H9 (cell line): ENCODE results near the gene VOPP1. TPM values are rescaled to one million over a fixed set of nuclear protein-coding genes. Genes with fewer than 3 reads are reported as not detected.

ENCODE experiments used
- DNase-seq: peaks from one replicate; pipeline ENCODE4 v3.0.0-alpha.2; 2017
- H2AFZ ChIP-seq: one replicate; pipeline ENCODE4 v1.6.1; 2013; ENCODE audit warnings: mild to moderate bottlenecking, low read length, control low read depth, moderate library complexity
- H2AK5ac ChIP-seq: 2 replicates; pipeline ENCODE4 v1.6.1; 2013; ENCODE audit warnings: low read length, control low read depth, mixed read lengths; ENCODE audit not compliant: insufficient read length
- H2BK120ac ChIP-seq: one replicate; pipeline ENCODE4 v1.6.1; 2013; ENCODE audit warnings: low read depth, mild to moderate bottlenecking, low read length, control low read depth, inconsistent platforms; ENCODE audit not compliant: poor library complexity, severe bottlenecking
- H2BK12ac ChIP-seq: 2 replicates; pipeline ENCODE4 v1.6.1; 2013; ENCODE audit warnings: low read length, control low read depth, mixed read lengths, low read depth; ENCODE audit not compliant: insufficient read length
- H2BK15ac ChIP-seq: 2 replicates; pipeline ENCODE4 v1.6.1; 2013; ENCODE audit warnings: low read depth, low read length, control low read depth
- H2BK20ac ChIP-seq: one replicate; pipeline ENCODE4 v1.6.1; 2013; ENCODE audit warnings: low read depth, mild to moderate bottlenecking, low read length, control low read depth, inconsistent platforms; ENCODE audit not compliant: poor library complexity, severe bottlenecking
- H2BK5ac ChIP-seq: 2 replicates; pipeline ENCODE4 v1.6.1; 2013; ENCODE audit warnings: low read length, control low read depth, mixed read lengths; ENCODE audit not compliant: insufficient read length
- H3K14ac ChIP-seq: 2 replicates; pipeline ENCODE4 v1.6.1; 2013; ENCODE audit warnings: low read length, control low read depth; ENCODE audit not compliant: insufficient read depth
- H3K18ac ChIP-seq: 2 replicates; pipeline ENCODE4 v1.6.1; 2013; ENCODE audit warnings: low read depth, mild to moderate bottlenecking, mixed read lengths, low read length, control low read depth; ENCODE audit not compliant: insufficient read length
- H3K23ac ChIP-seq: 2 replicates; pipeline ENCODE4 v1.6.1; 2013; ENCODE audit warnings: low read length, control low read depth, mixed read lengths, low read depth; ENCODE audit not compliant: insufficient read length
- H3K23me2 ChIP-seq: 2 replicates; pipeline ENCODE4 v1.6.1; 2013; ENCODE audit warnings: low read depth, mild to moderate bottlenecking, mixed read lengths, low read length, control low read depth; ENCODE audit not compliant: insufficient read length, poor library complexity, severe bottlenecking
- H3K27ac ChIP-seq: 2 replicates; pipeline ENCODE4 v1.5.1; 2013; ENCODE audit warnings: low read length, control low read depth, mixed read lengths, low read depth; ENCODE audit not compliant: insufficient read length
- H3K27me3 ChIP-seq: 2 replicates; pipeline ENCODE4 v1.6.1; 2013; ENCODE audit warnings: low read length, control low read depth, inconsistent platforms; ENCODE audit not compliant: insufficient read depth
- H3K4ac ChIP-seq: 2 replicates; pipeline ENCODE4 v1.6.1; 2013; ENCODE audit warnings: low read depth, mild to moderate bottlenecking, control low read depth, inconsistent platforms, low read length, moderate library complexity
- H3K4me1 ChIP-seq: 2 replicates; pipeline ENCODE4 v1.6.1; 2013; ENCODE audit warnings: low read length, control low read depth, inconsistent platforms; ENCODE audit not compliant: insufficient read depth
- H3K4me2 ChIP-seq: 2 replicates; pipeline ENCODE4 v1.6.1; 2013; ENCODE audit warnings: low read length, control low read depth, mixed read lengths; ENCODE audit not compliant: insufficient read length, insufficient read depth
- H3K56ac ChIP-seq: 2 replicates; pipeline ENCODE4 v1.6.1; 2013; ENCODE audit warnings: low read depth, mild to moderate bottlenecking, mixed read lengths, low read length, control low read depth; ENCODE audit not compliant: insufficient read length
- H3K79me1 ChIP-seq: 2 replicates; pipeline ENCODE4 v1.6.1; 2013; ENCODE audit warnings: low read depth, mild to moderate bottlenecking, moderate library complexity, low read length, control low read depth, inconsistent platforms; ENCODE audit not compliant: insufficient read depth, poor library complexity, severe bottlenecking
- H3K79me2 ChIP-seq: 2 replicates; pipeline ENCODE4 v1.6.1; 2013; ENCODE audit warnings: low read length, control low read depth, inconsistent platforms; ENCODE audit not compliant: insufficient read depth
- H3K9ac ChIP-seq: 2 replicates; pipeline ENCODE4 v1.6.1; 2013; ENCODE audit warnings: low read length, control low read depth, mixed read lengths; ENCODE audit not compliant: insufficient read length; ENCODE audit errors: extremely low read depth
- H3K9me3 ChIP-seq: one replicate; pipeline ENCODE4 v1.6.1; 2013; ENCODE audit warnings: low read depth, low read length, inconsistent platforms; ENCODE audit not compliant: control insufficient read depth
- H3T11ph ChIP-seq: one replicate; pipeline ENCODE4 v1.6.1; 2013; ENCODE audit warnings: mild to moderate bottlenecking, low read length, control low read depth, inconsistent platforms
- H4K20me1 ChIP-seq: one replicate; pipeline ENCODE4 v1.6.1; 2013; ENCODE audit not compliant: control insufficient read depth, insufficient read length, insufficient read depth
- H4K5ac ChIP-seq: 2 replicates; pipeline ENCODE4 v1.6.1; 2013; ENCODE audit warnings: low read depth, mild to moderate bottlenecking, mixed read lengths, low read length, control low read depth; ENCODE audit not compliant: insufficient read length
- H4K8ac ChIP-seq: replicated peaks from 2 replicates; pipeline ENCODE4 v1.6.1; 2013; ENCODE audit warnings: low read length, control low read depth, mixed read lengths, low read depth; ENCODE audit not compliant: insufficient read length
- H4K91ac ChIP-seq: 2 replicates; pipeline ENCODE4 v1.6.1; 2013; ENCODE audit warnings: low read depth, mild to moderate bottlenecking, moderate library complexity, mixed read lengths, low read length, control low read depth; ENCODE audit not compliant: insufficient read length
- H3K27ac Mint-ChIP-seq, 3 experiments: 2 replicates in 2 of 3; 3 replicates in 1 of 3; pipeline ENCODE4 v1.8.0; 2020 to 2021; ENCODE audit warnings: mixed read lengths in 3 of 3, mild to moderate bottlenecking in 1 of 3, moderate library complexity in 1 of 3
- H3K27me3 Mint-ChIP-seq: 2 replicates; pipeline ENCODE4 v1.8.0; 2021; ENCODE audit warnings: low read depth, mild to moderate bottlenecking, moderate library complexity, mixed read lengths
- H3K36me3 Mint-ChIP-seq, 3 experiments: 2 replicates in 2 of 3; 3 replicates in 1 of 3; pipeline ENCODE4 v1.8.0; 2020 to 2021; ENCODE audit warnings: low read depth in 3 of 3, mixed read lengths in 3 of 3; ENCODE audit not compliant: insufficient read depth in 1 of 3
- H3K4me1 Mint-ChIP-seq, 2 experiments: 2 replicates each; pipeline ENCODE4 v1.8.0; 2020; ENCODE audit warnings: mixed read lengths in 2 of 2
- H3K4me3 Mint-ChIP-seq, 2 experiments: 2 replicates in 1 of 2; 3 replicates in 1 of 2; pipeline ENCODE4 v1.8.0; 2020 to 2021; ENCODE audit warnings: mild to moderate bottlenecking in 2 of 2, mixed read lengths in 2 of 2, moderate library complexity in 1 of 2
- H3K9me3 Mint-ChIP-seq, 2 experiments: 2 replicates in 1 of 2; 3 replicates in 1 of 2; pipeline ENCODE4 v1.8.0; 2020; ENCODE audit warnings: mild to moderate bottlenecking in 2 of 2, mixed read lengths in 2 of 2, moderate library complexity in 1 of 2
- WGBS: extraction: QIAGEN DNeasy Blood & Tissue Kit; methylation state at CpG from one replicate; pipeline ENCODE4 v1.1.7; 2013; ENCODE audit warnings: missing lambda C conversion rate, low lambda C conversion rate, mixed read lengths; ENCODE audit not compliant: insufficient read length; ENCODE audit errors: extremely low coverage; 5-methylcytosine and 5-hydroxymethylcytosine counted together
- total RNA-seq: library from RNA; stranded (reverse); gene quantifications from 2 replicates; pipeline ENCODE4 v1.2.1, GENCODE V29; 2021
- TF ChIP-seq, protein P1 (sequence below): fragments of 200-600 bp; sonication (generic); conservative IDR thresholded peaks from 3 replicates; pipeline ENCODE4 v1.8.0; 2021; ENCODE audit warnings: antibody characterized with exemption, mild to moderate bottlenecking

The VOPP1 gene
- total RNA-seq, 1 experiment from 2014 or later: 55.7 TPM

DNA sequence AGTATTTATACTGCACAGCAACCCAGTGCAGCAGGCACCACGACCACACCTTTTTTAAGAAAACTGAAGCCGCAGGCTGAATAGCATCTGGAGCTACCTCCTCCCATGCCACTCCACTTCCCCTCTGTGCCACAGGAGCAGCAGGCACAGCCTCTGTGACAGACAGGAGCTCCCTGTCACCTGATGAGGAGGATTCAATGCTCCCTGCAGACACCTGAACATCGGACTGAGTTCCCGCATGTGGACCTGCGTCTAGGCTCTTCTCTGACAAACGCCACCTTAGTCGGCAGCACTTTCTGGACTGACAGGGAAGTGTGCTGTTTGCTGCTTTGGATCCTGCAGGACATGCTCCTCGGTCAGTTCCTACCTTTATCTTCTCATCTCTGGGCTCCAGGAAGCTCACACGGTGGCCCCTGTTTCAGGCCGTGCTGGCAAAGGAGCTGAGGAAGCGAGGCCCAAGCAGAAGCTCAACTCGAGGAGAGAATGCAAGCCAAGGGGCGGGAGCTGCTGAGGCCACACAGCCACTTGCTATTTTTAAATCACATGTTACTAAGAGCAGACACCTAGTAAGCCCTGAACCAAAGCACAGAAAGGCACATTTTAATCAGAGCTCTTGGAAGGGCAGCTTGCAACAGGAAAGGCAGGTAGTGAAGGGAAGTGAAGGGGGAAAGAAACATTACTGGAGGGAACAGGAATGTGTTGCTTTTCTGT, 56.6 kb downstream of the VOPP1 start:
- no peaks in the 10 kb centered on the region for H4K20me1 ChIP-seq
- Mint-ChIP-seq H3K27me3 (no peaks in the 10 kb centered on the region), H3K4me3 (no peak overlapping the region), H3K36me3 (peaks cover 13 to 42% (median 25%) of the 10 kb centered on the region in 3 experiments; a peak in 6 of 7 replicates), H3K9me3 (no peaks in the 10 kb centered on the region), H3K27ac (peak overlapping the region in 1 of 3 experiments; percentile 32; a peak in 1 of 7 replicates), H3K4me1 (peaks cover 32 to 34% of the 10 kb centered on the region in 2 experiments)
- DNase-seq: no peak
- H4K91ac ChIP-seq: no peak overlapping the region
- H3K23ac ChIP-seq: no peak overlapping the region
- no peak overlapping the region for H2AK5ac ChIP-seq
- no peak overlapping the region for H3K56ac ChIP-seq
- no peaks in the 10 kb centered on the region for H3K27me3 ChIP-seq
- H3T11ph ChIP-seq: no peak overlapping the region
- no peak overlapping the region for H3K4me2 ChIP-seq
- no peak overlapping the region for H4K8ac ChIP-seq
- TF ChIP-seq, protein P1, sequence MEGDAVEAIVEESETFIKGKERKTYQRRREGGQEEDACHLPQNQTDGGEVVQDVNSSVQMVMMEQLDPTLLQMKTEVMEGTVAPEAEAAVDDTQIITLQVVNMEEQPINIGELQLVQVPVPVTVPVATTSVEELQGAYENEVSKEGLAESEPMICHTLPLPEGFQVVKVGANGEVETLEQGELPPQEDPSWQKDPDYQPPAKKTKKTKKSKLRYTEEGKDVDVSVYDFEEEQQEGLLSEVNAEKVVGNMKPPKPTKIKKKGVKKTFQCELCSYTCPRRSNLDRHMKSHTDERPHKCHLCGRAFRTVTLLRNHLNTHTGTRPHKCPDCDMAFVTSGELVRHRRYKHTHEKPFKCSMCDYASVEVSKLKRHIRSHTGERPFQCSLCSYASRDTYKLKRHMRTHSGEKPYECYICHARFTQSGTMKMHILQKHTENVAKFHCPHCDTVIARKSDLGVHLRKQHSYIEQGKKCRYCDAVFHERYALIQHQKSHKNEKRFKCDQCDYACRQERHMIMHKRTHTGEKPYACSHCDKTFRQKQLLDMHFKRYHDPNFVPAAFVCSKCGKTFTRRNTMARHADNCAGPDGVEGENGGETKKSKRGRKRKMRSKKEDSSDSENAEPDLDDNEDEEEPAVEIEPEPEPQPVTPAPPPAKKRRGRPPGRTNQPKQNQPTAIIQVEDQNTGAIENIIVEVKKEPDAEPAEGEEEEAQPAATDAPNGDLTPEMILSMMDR: no peak
- H3K27ac ChIP-seq: no peak overlapping the region
- H3K9me3 ChIP-seq: no peaks in the 10 kb centered on the region
- no peak overlapping the region for H2BK20ac ChIP-seq
- H3K9ac ChIP-seq: no peak overlapping the region
- no peak overlapping the region for H2BK15ac ChIP-seq
- no peak overlapping the region for H2BK120ac ChIP-seq
- no peak overlapping the region for H3K18ac ChIP-seq
- no peak overlapping the region for H2AFZ ChIP-seq
- no peaks in the 10 kb centered on the region for H3K23me2 ChIP-seq
- H3K4me1 ChIP-seq: peaks cover 2% of the 10 kb centered on the region; the same call in 1 of the 2 replicates
- no peak overlapping the region for H4K5ac ChIP-seq
- no CpG with 5 or more reads among the region's 13 CpGs for WGBS
- H3K79me2 ChIP-seq: no peaks in the 10 kb centered on the region
- no peak overlapping the region for H2BK5ac ChIP-seq
- H2BK12ac ChIP-seq: no peak overlapping the region
- no peak overlapping the region for H3K14ac ChIP-seq
- no peaks in the 10 kb centered on the region for H3K79me1 ChIP-seq
- no peak overlapping the region for H3K4ac ChIP-seq
